Esophagus muscularis mucosa (tissue), 3 donors: ENCODE results near the gene FNIP1.

Experiments used
- CTCF ChIP-seq, 3 experiments: fragments of 200-600 bp in 2 of 3; fragments of 450-650 bp in 1 of 3; sonication (generic) in 2 of 3; IDR thresholded peaks; one replicate each; pipeline ENCODE4 v1.5.1; 2017 to 2019; ENCODE audit warnings: antibody characterized with exemption in 3 of 3, mild to moderate bottlenecking in 2 of 3, moderate library complexity in 1 of 3
- POLR2AphosphoS5 ChIP-seq, 2 donors: sonication (generic); formaldehyde crosslinking; IDR thresholded peaks; one replicate each; pipeline ENCODE4 v1.6.1; 2017; ENCODE audit warnings: antibody characterized with exemption in 2 of 2

GRCh38 chr5:131641494-131641893 lies 155.3 kb downstream of the FNIP1 start:
- TF ChIP-seq CTCF (IDR thresholded peaks at IDR 0.05) = no peak
- TF ChIP-seq POLR2AphosphoS5 (IDR thresholded peaks at IDR 0.05) = no peak
